Head of caudate nucleus (tissue), 42 donors: ENCODE results near the gene SLC4A3.
"Not testable (repeated sequence)": the region's sequence is repeated elsewhere in the genome, so short reads cannot be mapped to it uniquely, and the experiment has no call there.

Source experiments
- DNase-seq, 42 donors: peaks; one replicate each; pipeline versions ENCODE4 v3.0.0 to v3.0.0-alpha.2; 2020 to 2021; ENCODE audit warnings: mixed read lengths in 7 of 42
- intact Hi-C: fragments of 100-400 bp; cut with DNase I; formaldehyde crosslinking; loops from one replicate; pipeline ENCODE4 v1.15.0; 2022

The SLC4A3 gene

GRCh38 chr2:219661955-219662395 is 34.5 kb downstream of the SLC4A3 start:
- intact Hi-C loops = no loop called here
- peak in 15 of 42 donors; percentile 11 to 69 (median 48) for DNase-seq

- no peak for DNase-seq
- intact Hi-C loops = no loop called here
Observed at GRCh38 chr2:219662566-219662965, 35.1 kb downstream of the SLC4A3 start.

- no peak for DNase-seq
- intact Hi-C loops = no loop called here
Observed at GRCh38 chr2:219663116-219663762, 35.8 kb downstream of the SLC4A3 start.

- no peak for DNase-seq
- intact Hi-C loops = no loop called here
Observed at GRCh38 chr2:219664041-219664440, 36.6 kb downstream of the SLC4A3 start.

- intact Hi-C loops = no loop called here
- peak in 2 of 42 donors; percentile 22 to 51 for DNase-seq
Observed at GRCh38 chr2:219664944-219665343, 37.5 kb downstream of the SLC4A3 start.

- intact Hi-C loops = no loop called here
- no peak for DNase-seq
Observed at GRCh38 chr2:219665926-219666325, 38.5 kb downstream of the SLC4A3 start.

GRCh38 chr2:219668316-219668715 is 40.9 kb downstream of the SLC4A3 start:
- intact Hi-C loops = no loop called here
- DNase-seq = no peak

GRCh38 chr2:219670386-219670785 is 43.0 kb downstream of the SLC4A3 start:
- no peak for DNase-seq
- intact Hi-C loops = no loop called here

GRCh38 chr2:219671279-219671678 is 43.8 kb downstream of the SLC4A3 start:
- intact Hi-C loops = no loop called here
- no peak for DNase-seq

GRCh38 chr2:219672406-219672805 is 45.0 kb downstream of the SLC4A3 start:
- DNase-seq = no peak
- intact Hi-C loops = no loop called here

- intact Hi-C loops = no loop called here
- DNase-seq = peak in 10 of 42 donors; percentile 9 to 51 (median 26)
Observed at GRCh38 chr2:219675221-219675620, 47.8 kb downstream of the SLC4A3 start.

- DNase-seq = no peak
- intact Hi-C loops = no loop called here
Observed at GRCh38 chr2:219676586-219676985, 49.2 kb downstream of the SLC4A3 start.

GRCh38 chr2:219679041-219679440 is 51.6 kb downstream of the SLC4A3 start:
- intact Hi-C loops = no loop called here
- no peak for DNase-seq

- intact Hi-C loops = no loop called here
- DNase-seq = no peak
Observed at GRCh38 chr2:219679571-219679970, 52.1 kb downstream of the SLC4A3 start.

GRCh38 chr2:219680958-219681693 is 53.7 kb downstream of the SLC4A3 start:
- intact Hi-C loops = no loop called here
- DNase-seq = no peak

GRCh38 chr2:219681694-219682300 is 54.4 kb downstream of the SLC4A3 start:
- intact Hi-C loops = no loop called here
- no peak for DNase-seq

- intact Hi-C loops, DNase-seq: not testable (repeated sequence)
Observed at GRCh38 chr2:219683474-219683873, 56.0 kb downstream of the SLC4A3 start.

- peak; percentile 34 to 92 (median 74) for DNase-seq
- intact Hi-C loops = no loop called here
Observed at GRCh38 chr2:219684721-219685689, 57.6 kb downstream of the SLC4A3 start.

GRCh38 chr2:219687272-219687671 is 59.8 kb downstream of the SLC4A3 start:
- DNase-seq = no peak

More at GRCh38 chr2:219687272-219687671, 59.8 kb downstream of the SLC4A3 start:
- intact Hi-C loops = no loop called here
